Bladder microvascular endothelial cell (primary cell): ENCODE results near the gene CHRM5. TPM values are rescaled to one million over a fixed set of nuclear protein-coding genes. Genes with fewer than 3 reads are reported as not detected.

Experiments used
- total RNA-seq: library from RNA; depleted of rRNA; stranded (reverse); fragments of >200 nt; gene quantifications from 2 replicates; pipeline ENCODE4 v1.2.3, GENCODE V29; 2014

CHRM5 gene
- 0.31 TPM in 1 of 2 replicates, not detected in the other for total RNA-seq

DNA sequence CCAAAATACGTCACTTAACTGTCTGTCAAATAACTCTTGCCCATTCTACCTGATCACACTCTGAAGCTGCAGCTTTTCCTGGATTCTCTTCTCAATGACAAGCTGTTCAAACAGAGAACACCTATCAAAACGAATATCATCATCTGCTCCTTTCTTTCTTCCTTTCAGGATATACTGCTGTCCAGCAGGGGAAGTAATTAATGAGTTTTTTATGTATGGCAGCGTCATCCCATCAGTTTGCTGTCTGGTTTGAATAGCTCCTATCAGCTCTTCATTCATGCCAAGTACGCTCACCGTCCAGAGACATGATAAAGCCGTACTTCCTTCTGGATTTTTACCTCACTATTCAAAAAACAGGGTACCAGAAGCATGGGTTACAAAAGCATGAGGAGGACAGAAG is at the start of gene CHRM5:
Gene CHRM5 (plus strand): TSS at position 274 of the 400 bp plus-strand sequence. CDS start 94,221 bp downstream, outside the sequence.

DNA sequence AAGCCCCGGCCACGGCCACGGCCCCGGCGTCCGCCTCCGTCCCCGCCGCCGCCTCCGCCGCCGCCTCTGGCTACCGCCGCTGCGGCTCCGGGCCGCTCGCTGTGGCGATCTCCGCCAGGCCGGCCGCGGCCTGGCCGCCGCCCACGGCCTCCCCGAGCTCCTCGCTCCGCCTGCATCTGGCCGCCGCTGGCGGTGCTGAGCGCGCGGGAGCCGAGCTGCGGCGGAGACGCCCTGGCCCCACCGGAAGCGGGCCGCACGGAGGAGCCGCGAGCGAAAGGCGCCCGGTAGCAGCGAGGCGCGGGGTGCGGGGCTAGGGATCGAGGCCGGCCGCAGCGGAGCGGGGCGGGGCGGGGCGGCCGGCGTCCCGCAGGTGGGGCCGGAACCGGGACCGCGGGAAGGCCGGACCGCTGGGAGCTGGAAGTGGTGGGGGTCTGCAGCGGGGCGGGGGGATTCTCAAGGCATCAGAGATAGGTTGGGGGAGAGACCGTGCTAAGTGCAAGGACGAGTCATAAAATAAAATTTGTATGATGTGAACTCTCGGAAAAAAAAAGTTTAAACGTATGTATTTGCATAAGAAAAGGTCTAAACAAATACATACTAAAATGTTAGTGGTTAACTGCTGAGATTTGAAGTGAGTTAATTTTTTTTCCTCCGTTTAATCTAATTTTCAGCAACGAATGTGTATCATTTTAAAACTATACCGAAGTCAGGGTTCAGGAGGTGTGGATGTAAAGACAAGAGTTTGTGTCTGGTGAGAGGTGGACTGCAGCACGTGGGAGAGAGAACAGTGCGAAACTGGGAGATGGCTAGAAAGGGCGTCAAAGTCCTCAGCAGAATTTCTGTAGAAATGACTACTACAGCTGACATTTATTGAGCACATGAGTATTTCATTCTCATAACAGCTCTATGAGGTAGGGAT is 70.8 kb downstream of the CHRM5 start, which contains the start of gene AVEN:
Gene AVEN (minus strand): TSS at position 334 of the 919 bp plus-strand sequence. CDS start 158 bp downstream, at position 176.

DNA sequence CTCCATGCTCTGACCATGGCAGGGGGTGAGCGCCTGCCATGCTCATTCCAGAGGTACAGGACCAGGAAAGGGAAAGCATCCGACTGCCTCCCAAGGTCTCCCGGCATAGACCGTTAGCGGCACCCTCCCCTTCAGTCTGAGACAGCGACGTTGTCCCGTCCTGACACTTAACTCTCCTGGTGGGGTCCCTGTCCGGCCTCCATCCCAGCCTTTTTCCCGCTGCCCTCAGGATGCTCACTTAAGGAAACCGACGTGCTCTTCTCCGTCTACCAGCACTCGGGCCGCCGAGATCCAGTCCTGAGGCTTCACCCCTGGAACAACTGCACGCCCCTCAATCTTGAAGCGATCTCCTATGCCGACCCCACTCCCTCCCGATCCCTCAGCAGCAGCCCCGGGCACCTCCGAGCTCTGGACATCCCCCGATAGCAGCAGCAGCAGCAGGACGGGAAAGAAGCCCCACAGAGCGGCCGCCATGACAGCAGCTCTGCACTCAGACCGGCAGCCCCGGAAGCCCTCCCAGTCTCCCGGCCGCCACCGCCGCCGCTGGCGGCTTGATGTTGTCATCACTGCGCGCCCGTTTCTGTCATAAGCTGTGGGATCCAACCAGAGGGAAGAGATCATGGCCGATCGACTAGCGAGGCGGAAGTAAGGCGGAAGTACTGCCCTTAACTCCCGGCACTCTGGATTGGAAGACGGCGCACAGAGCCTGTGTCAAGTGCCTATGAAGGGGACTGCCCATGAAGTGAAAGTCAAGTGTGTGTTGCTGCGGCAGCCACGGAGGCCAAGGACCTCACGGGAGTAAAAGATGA is 133.3 kb downstream of the CHRM5 start, which contains the start of the genes EMC7 and PGBD4:
Gene EMC7 (minus strand): TSS at position 497 of the 809 bp plus-strand sequence. CDS start 23 bp downstream, at position 474.
Gene PGBD4 (plus strand): TSS at position 718 of the 809 bp plus-strand sequence. CDS start 449 bp downstream, outside the sequence.

Other genes starting within 250 kb of the CHRM5 start
- 21.0 and 25.7 TPM in 2 replicates for gene AVEN, start 70.7 kb downstream of the CHRM5 start, total RNA-seq
- 25.3 and 42.8 TPM in 2 replicates for gene EMC7, start 133.4 kb downstream of the CHRM5 start, total RNA-seq
- gene PGBD4, start 133.6 kb downstream of the CHRM5 start, total RNA-seq, result 0.65 and 1.9 TPM in 2 replicates
- gene KATNBL1, start 241.6 kb downstream of the CHRM5 start, total RNA-seq, result 28.7 and 48.5 TPM in 2 replicates